CD14-positive monocyte (primary cell): ENCODE measurements around the gene MYH13. TPM values are rescaled to one million over a fixed set of nuclear protein-coding genes. Genes with fewer than 3 reads are reported as not detected.

Experiments used
- DNase-seq, 3 donors: peaks; one replicate each; pipeline ENCODE4 v3.0.0-alpha.2; 2011 to 2022
- H2AFZ ChIP-seq: 2 replicates; pipeline ENCODE4 v1.6.0; 2012; ENCODE audit warnings: mild to moderate bottlenecking, low read depth, low read length, inconsistent platforms; ENCODE audit not compliant: insufficient read depth, poor library complexity, severe bottlenecking
- H3K27ac ChIP-seq, 2 donors: 1 replicate in 1 of 2; 2 replicates in 1 of 2; pipeline ENCODE4 v1.5.1; 2012 to 2013; ENCODE audit warnings: low read length in 2 of 2, control low read depth in 1 of 2, inconsistent platforms in 1 of 2, low read depth in 1 of 2, mild to moderate bottlenecking in 1 of 2
- H3K27me3 ChIP-seq, 2 donors: one replicate each; pipeline versions ENCODE4 v1.6.0 to v1.6.1; 2011 to 2013; ENCODE audit warnings: low read length in 2 of 2; ENCODE audit not compliant: control insufficient read depth in 2 of 2, insufficient read depth in 2 of 2
- H3K36me3 ChIP-seq, 2 donors: replicated peaks in 1 of 2; 1 replicate in 1 of 2; 2 replicates in 1 of 2; pipeline versions ENCODE4 v1.5.1 to v1.6.1; 2012 to 2013; ENCODE audit warnings: low read length in 2 of 2, control low read depth in 1 of 2, inconsistent platforms in 1 of 2, mild to moderate bottlenecking in 1 of 2; ENCODE audit not compliant: insufficient read depth in 2 of 2, control insufficient read depth in 1 of 2
- H3K4me1 ChIP-seq, 2 donors: 1 replicate in 1 of 2; 2 replicates in 1 of 2; pipeline versions ENCODE4 v1.5.1 to v1.6.1; 2012 to 2013; ENCODE audit warnings: low read length in 2 of 2, control low read depth in 1 of 2, inconsistent platforms in 1 of 2, mild to moderate bottlenecking in 1 of 2, moderate library complexity in 1 of 2; ENCODE audit not compliant: insufficient read depth in 2 of 2, control insufficient read depth in 1 of 2
- H3K4me2 ChIP-seq: replicated peaks from 2 replicates; pipeline ENCODE3; 2012; ENCODE audit warnings: low read length, moderate library complexity, mild to moderate bottlenecking; ENCODE audit not compliant: poor library complexity, severe bottlenecking; ENCODE audit errors: extremely low read depth
- H3K4me3 ChIP-seq, 3 experiments: fragments of 200-600 bp in 1 of 3; sonication (generic) in 1 of 3; replicated peaks in 1 of 3; 1 replicate in 2 of 3; 2 replicates in 1 of 3; pipeline ENCODE4 v1.5.1; 2011 to 2013; ENCODE audit warnings: low read length in 3 of 3, mild to moderate bottlenecking in 3 of 3, control low read depth in 2 of 3, low read depth in 2 of 3, inconsistent platforms in 1 of 3, moderate library complexity in 1 of 3
- H3K79me2 ChIP-seq: 2 replicates; pipeline ENCODE4 v1.6.0; 2012; ENCODE audit warnings: mild to moderate bottlenecking, control low read depth, inconsistent platforms, low read length, moderate library complexity; ENCODE audit not compliant: insufficient read depth
- H3K9ac ChIP-seq: 2 replicates; pipeline ENCODE4 v1.6.0; 2017; ENCODE audit warnings: low read length, mild to moderate bottlenecking; ENCODE audit not compliant: insufficient read depth, poor library complexity, severe bottlenecking
- H3K9me3 ChIP-seq, 2 donors: replicated peaks in 1 of 2; 1 replicate in 1 of 2; 2 replicates in 1 of 2; pipeline versions ENCODE4 v1.5.1 to v1.6.1; 2012 to 2013; ENCODE audit warnings: low read length in 2 of 2, control low read depth in 1 of 2; ENCODE audit not compliant: control insufficient read depth in 1 of 2, insufficient read depth in 1 of 2
- H4K20me1 ChIP-seq: 2 replicates; pipeline ENCODE4 v1.6.0; 2012; ENCODE audit warnings: mild to moderate bottlenecking, low read length, control low read depth, moderate library complexity; ENCODE audit not compliant: insufficient read depth
- H3K27ac Mint-ChIP-seq, 7 donors: one replicate each; pipeline ENCODE4 v1.8.0; 2020; ENCODE audit warnings: mild to moderate bottlenecking in 7 of 7, mixed read lengths in 7 of 7, moderate library complexity in 6 of 7, inconsistent platforms in 2 of 7
- H3K27me3 Mint-ChIP-seq, 3 donors: one replicate each; pipeline ENCODE4 v1.8.0; 2021 to 2022; ENCODE audit warnings: low read depth in 3 of 3, mild to moderate bottlenecking in 3 of 3, mixed read lengths in 3 of 3, moderate library complexity in 3 of 3, inconsistent platforms in 1 of 3
- H3K36me3 Mint-ChIP-seq, 2 donors: one replicate each; pipeline ENCODE4 v1.8.0; 2020; ENCODE audit warnings: mixed read lengths in 2 of 2, inconsistent platforms in 1 of 2, mild to moderate bottlenecking in 1 of 2
- H3K4me1 Mint-ChIP-seq: one replicate; pipeline ENCODE4 v1.8.0; 2020; ENCODE audit warnings: mild to moderate bottlenecking, mixed read lengths
- H3K4me3 Mint-ChIP-seq, 2 donors: one replicate each; pipeline ENCODE4 v1.8.0; 2020; ENCODE audit warnings: mild to moderate bottlenecking in 2 of 2, mixed read lengths in 2 of 2, moderate library complexity in 1 of 2
- H3K9me3 Mint-ChIP-seq, 7 donors: one replicate each; pipeline ENCODE4 v1.8.0; 2020 to 2022; ENCODE audit warnings: mixed read lengths in 7 of 7, mild to moderate bottlenecking in 6 of 7, moderate library complexity in 6 of 7, inconsistent platforms in 2 of 7
- WGBS: methylation state at CpG from one replicate; pipeline ENCODE4 v1.1.5; 2013; ENCODE audit warnings: missing lambda C conversion rate; ENCODE audit not compliant: insufficient coverage; 5-methylcytosine and 5-hydroxymethylcytosine counted together
- intact Hi-C, 2 donors: fragments of 100-400 bp; cut with micrococcal nuclease; formaldehyde crosslinking; loops; one replicate each; pipeline versions ENCODE4 v1.15.0 to v1.15.1; 2023
- polyA plus RNA-seq, 3 donors: library from polyadenylated mRNA; depleted of rRNA in 1 of 3; unstranded in 2 of 3; stranded (reverse) in 1 of 3; fragments of 300-500 nt in 2 of 3; fragments of >200 nt in 1 of 3; fragmentation: Illumina TruSeq in 2 of 3; gene quantifications; 1 replicate in 2 of 3; 2 replicates in 1 of 3; pipeline ENCODE4 v1.2.3, GENCODE V29; 2012 to 2021
- TF ChIP-seq, protein P1 (sequence below): fragments of 200-600 bp; IDR thresholded peaks from one replicate; pipeline ENCODE4 v1.8.0; 2022; ENCODE audit warnings: antibody characterized with exemption, mild to moderate bottlenecking

Gene MYH13
- polyA plus RNA-seq, 3 donors = not detected

DNA sequence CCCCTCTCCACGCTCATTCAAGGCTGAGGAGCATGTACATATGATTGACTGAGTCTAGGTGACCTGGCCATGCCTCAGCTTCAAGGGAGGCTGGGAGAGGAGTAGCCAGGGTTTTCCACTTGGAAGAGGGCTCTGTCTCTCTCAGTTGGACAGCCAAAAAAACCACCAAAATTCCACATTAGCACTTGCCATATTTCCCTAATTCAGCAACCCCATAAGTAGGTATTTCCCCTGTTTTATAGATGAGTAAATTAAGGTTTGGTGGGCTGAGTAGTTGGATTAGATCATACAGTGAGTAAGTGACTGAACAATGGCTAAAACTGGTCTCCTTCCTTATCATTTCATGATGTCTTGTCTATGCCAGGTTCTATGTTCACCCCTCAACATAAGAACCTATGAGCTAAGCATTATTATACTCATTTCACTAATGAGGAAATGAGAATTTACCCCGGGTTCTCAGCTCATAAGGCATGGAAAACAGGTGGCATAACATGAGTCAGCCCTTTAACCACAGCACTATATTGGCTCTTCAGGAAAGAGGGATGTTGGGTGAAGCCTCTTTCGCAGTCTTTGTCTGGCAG is 106.4 kb downstream of the MYH13 start:
- intact Hi-C loops = no loop called here
- TF ChIP-seq, protein P1, sequence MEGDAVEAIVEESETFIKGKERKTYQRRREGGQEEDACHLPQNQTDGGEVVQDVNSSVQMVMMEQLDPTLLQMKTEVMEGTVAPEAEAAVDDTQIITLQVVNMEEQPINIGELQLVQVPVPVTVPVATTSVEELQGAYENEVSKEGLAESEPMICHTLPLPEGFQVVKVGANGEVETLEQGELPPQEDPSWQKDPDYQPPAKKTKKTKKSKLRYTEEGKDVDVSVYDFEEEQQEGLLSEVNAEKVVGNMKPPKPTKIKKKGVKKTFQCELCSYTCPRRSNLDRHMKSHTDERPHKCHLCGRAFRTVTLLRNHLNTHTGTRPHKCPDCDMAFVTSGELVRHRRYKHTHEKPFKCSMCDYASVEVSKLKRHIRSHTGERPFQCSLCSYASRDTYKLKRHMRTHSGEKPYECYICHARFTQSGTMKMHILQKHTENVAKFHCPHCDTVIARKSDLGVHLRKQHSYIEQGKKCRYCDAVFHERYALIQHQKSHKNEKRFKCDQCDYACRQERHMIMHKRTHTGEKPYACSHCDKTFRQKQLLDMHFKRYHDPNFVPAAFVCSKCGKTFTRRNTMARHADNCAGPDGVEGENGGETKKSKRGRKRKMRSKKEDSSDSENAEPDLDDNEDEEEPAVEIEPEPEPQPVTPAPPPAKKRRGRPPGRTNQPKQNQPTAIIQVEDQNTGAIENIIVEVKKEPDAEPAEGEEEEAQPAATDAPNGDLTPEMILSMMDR = no peak
- Histone ChIP-seq H3K4me1 (no peaks in the 10 kb centered on the region), H2AFZ (no peak overlapping the region), H3K79me2 (no peaks in the 10 kb centered on the region), H4K20me1 (no peaks in the 10 kb centered on the region), H3K27me3 (peaks cover 0 to 2% of the 10 kb centered on the region in 2 donors), H3K36me3 (no peaks in the 10 kb centered on the region), H3K27ac (no peak overlapping the region), H3K9me3 (no peaks in the 10 kb centered on the region), H3K9ac (no peak overlapping the region), H3K4me3 (no peak overlapping the region), H3K4me2 (no peak overlapping the region)
- Mint-ChIP-seq H3K4me1 (peaks cover 2% of the 10 kb centered on the region), H3K9me3 (peaks cover 0 to 10% (median 4%) of the 10 kb centered on the region in 7 donors), H3K27me3 (peaks cover 2 to 13% (median 4%) of the 10 kb centered on the region in 3 donors), H3K36me3 (no peaks in the 10 kb centered on the region), H3K27ac (no peak overlapping the region), H3K4me3 (no peak overlapping the region)
- DNase-seq = no peak
- WGBS = 86% methylated on average over 1 of the region's 3 CpGs

GRCh38 chr17:10265100-10265810 is 107.6 kb downstream of the MYH13 start:
- no peak overlapping the region for H3K27ac Mint-ChIP-seq
- Histone ChIP-seq H2AFZ (no peak overlapping the region), H3K4me3 (no peak overlapping the region), H3K4me2 (no peak overlapping the region), H3K4me1 (no peaks in the 10 kb centered on the region), H3K27ac (no peak overlapping the region), H3K9me3 (no peaks in the 10 kb centered on the region), H3K79me2 (no peaks in the 10 kb centered on the region), H3K9ac (no peak overlapping the region), H3K27me3 (peaks cover 0 to 4% of the 10 kb centered on the region in 2 donors), H4K20me1 (no peaks in the 10 kb centered on the region), H3K36me3 (no peaks in the 10 kb centered on the region)
- TF ChIP-seq, protein P1 = no peak
- peaks cover 4 to 17% (median 14%) of the 10 kb centered on the region in 3 donors for H3K27me3 Mint-ChIP-seq
- H3K36me3 Mint-ChIP-seq = no peaks in the 10 kb centered on the region
- WGBS = no CpG with 5 or more reads among the region's 3 CpGs
- H3K9me3 Mint-ChIP-seq = peaks cover 0 to 10% (median 3%) of the 10 kb centered on the region in 7 donors
- H3K4me3 Mint-ChIP-seq = no peak overlapping the region
- no peaks in the 10 kb centered on the region for H3K4me1 Mint-ChIP-seq
- intact Hi-C loops = no loop called here
- no peak for DNase-seq
